Right atrium auricular region (tissue), 2 donors: Measurements from ENCODE around the gene ADCY2. TPM values are rescaled to one million over a fixed set of nuclear protein-coding genes. Genes with fewer than 3 reads are reported as not detected.

ENCODE experiments used
- DNase-seq: peaks from one replicate; pipeline ENCODE4 v3.0.0-alpha.2; 2019; ENCODE audit warnings: low spot score
- H3K27ac ChIP-seq, 2 donors: fragments of 200-600 bp; sonication (generic); 1 replicate in 1 of 2; 2 replicates in 1 of 2; pipeline ENCODE4 v1.5.1; 2016 to 2019
- H3K27me3 ChIP-seq, 2 donors: fragments of 200-600 bp; sonication (generic); one replicate each; pipeline versions ENCODE4 v1.5.1 to v1.6.0; 2017 to 2019
- H3K36me3 ChIP-seq: fragments of 200-600 bp; sonication (generic); one replicate; pipeline ENCODE4 v1.5.1; 2016
- H3K4me1 ChIP-seq, 2 donors: fragments of 200-600 bp; sonication (generic); one replicate each; pipeline versions ENCODE4 v1.5.1 to v1.6.0; 2017 to 2019
- H3K4me3 ChIP-seq, 2 donors: fragments of 200-600 bp; sonication (generic); 1 replicate in 1 of 2; 2 replicates in 1 of 2; pipeline ENCODE4 v1.5.1; 2017 to 2019; ENCODE audit warnings: mild to moderate bottlenecking in 1 of 2, moderate library complexity in 1 of 2
- H3K9me3 ChIP-seq, 2 donors: fragments of 200-600 bp; sonication (generic); one replicate each; pipeline ENCODE4 v1.5.1; 2019
- CTCF ChIP-seq, 2 donors: fragments of 200-600 bp; sonication (generic); IDR thresholded peaks; one replicate each; pipeline ENCODE4 v1.5.1; 2019; ENCODE audit warnings: antibody characterized with exemption in 2 of 2
- total RNA-seq, 2 donors: library from RNA; depleted of rRNA; stranded (reverse); fragments of >200 nt; gene quantifications; one replicate each; pipeline ENCODE4 v1.1.0, GENCODE V29; 2016

The ADCY2 gene
- total RNA-seq, 2 donors from 2014 or later, result 3.3 TPM; not detected in 1

- H3K9me3 ChIP-seq, result no peaks in the 10 kb centered on the region
- no peaks in the 10 kb centered on the region for H3K27me3 ChIP-seq
- peak; percentile 96 for DNase-seq
- H3K36me3 ChIP-seq, result no peaks in the 10 kb centered on the region
- peaks cover 0 to 30% of the 10 kb centered on the region in 2 donors for H3K4me1 ChIP-seq
- TF ChIP-seq CTCF (IDR thresholded peaks at IDR 0.05), result no peak
- H3K4me3 ChIP-seq, result peak within 1 kb of the TSS; percentile 96 to 100
- peak within 1 kb of the TSS; percentile 82 to 87 for H3K27ac ChIP-seq
Measured at GRCh38 chr5:7868773-7869473, 473.0 kb downstream of the ADCY2 start, which contains the start of the genes FASTKD3 and MTRR. Gene FASTKD3 (minus strand): TSS chr5:7869031. CDS start chr5:7868083, 948 bp downstream. Gene MTRR (plus strand): TSS chr5:7869148. CDS start chr5:7870795, 1,647 bp downstream.

- H3K4me1 ChIP-seq, result peaks cover 0 to 30% of the 10 kb centered on the region in 2 donors
- H3K27ac ChIP-seq, result peak overlapping the region; percentile 82 to 87
- peak overlapping the region; percentile 96 to 100 for H3K4me3 ChIP-seq
- no peak for DNase-seq
- no peaks in the 10 kb centered on the region for H3K9me3 ChIP-seq
- no peaks in the 10 kb centered on the region for H3K36me3 ChIP-seq
- no peak for TF ChIP-seq CTCF (IDR thresholded peaks at IDR 0.05)
- no peaks in the 10 kb centered on the region for H3K27me3 ChIP-seq
Measured at GRCh38 chr5:7869474-7870136, 473.7 kb downstream of the ADCY2 start.

- Histone ChIP-seq H3K27ac (no peak overlapping the region), H3K4me1 (peaks cover 0 to 30% of the 10 kb centered on the region in 2 donors), H3K9me3 (no peaks in the 10 kb centered on the region), H3K4me3 (no peak overlapping the region), H3K27me3 (no peaks in the 10 kb centered on the region), H3K36me3 (peaks cover 17% of the 10 kb centered on the region)
- DNase-seq, result no peak
- no peak for TF ChIP-seq CTCF (IDR thresholded peaks at IDR 0.05)
Measured at GRCh38 chr5:7871653-7872052, 475.7 kb downstream of the ADCY2 start.

- peaks cover 26% of the 10 kb centered on the region for H3K36me3 ChIP-seq
- no peak overlapping the region for H3K27ac ChIP-seq
- no peak for TF ChIP-seq CTCF (IDR thresholded peaks at IDR 0.05)
- peaks cover 0 to 27% of the 10 kb centered on the region in 2 donors for H3K4me1 ChIP-seq
- H3K9me3 ChIP-seq, result no peaks in the 10 kb centered on the region
- no peaks in the 10 kb centered on the region for H3K27me3 ChIP-seq
- no peak overlapping the region for H3K4me3 ChIP-seq
- DNase-seq, result no peak
Measured at GRCh38 chr5:7872517-7873130, 476.7 kb downstream of the ADCY2 start.

GRCh38 chr5:7873216-7873615, 477.3 kb downstream of the ADCY2 start:
- no peak for DNase-seq
- Histone ChIP-seq H3K4me3 (no peak overlapping the region), H3K27ac (no peak overlapping the region), H3K27me3 (no peaks in the 10 kb centered on the region), H3K4me1 (peaks cover 0 to 22% of the 10 kb centered on the region in 2 donors), H3K9me3 (no peaks in the 10 kb centered on the region), H3K36me3 (peaks cover 32% of the 10 kb centered on the region)
- no peak for TF ChIP-seq CTCF (IDR thresholded peaks at IDR 0.05)
